Measurements from ENCODE around the gene ABCA5. TPM values are rescaled to one million over a fixed set of nuclear protein-coding genes. Genes with fewer than 3 reads are reported as not detected.

The ABCA5 gene
- total and polyA plus RNA-seq, 10 of the 15 experiments (the other 5 are each of a cell fraction or from before 2014, with no cell fraction given): 11.8 to 31.1 (median 18.1) TPM

- ChIA-PET CTCF (interaction anchor here (0.8 to 3.5 kb wide), 9 partner anchors 8 to 479 kb away, joined by 3 to 35 read pairs (median 4); no protein-coding TSS in a partner anchor), RAD21 (ENCODE audit: unreplicated experiment) (interaction anchor here (0.8 to 3.2 kb wide), 6 partner anchors 10 to 468 kb away, joined by 3 to 13 read pairs (median 4); no protein-coding TSS in a partner anchor), SMC1A (ENCODE audit: uncharacterized antibody, unreplicated experiment) (interaction anchor here (0.8 to 4.2 kb wide), 13 partner anchors 9 to 468 kb away, joined by 3 to 29 read pairs (median 4); partner anchors contain the start of gene ABCA10), POLR2A (no interaction called here)
- Histone ChIP-seq H3K4me3 (no peak overlapping the region), H4K20me1 (ENCODE audit: control insufficient read depth, insufficient read depth) (no peaks in the 10 kb centered on the region), H2AFZ (ENCODE audit: control insufficient read depth, low read depth, low read length) (no peak overlapping the region), H3K36me3 (ENCODE audit: control insufficient read depth in 2 of 2, insufficient read depth in 2 of 2, low read length in 1 of 2) (peaks cover 0 to 6% of the 10 kb centered on the region in 2 experiments; a peak in 1 of 4 replicates), H3K79me2 (ENCODE audit: control insufficient read depth, insufficient read depth, low read length) (no peaks in the 10 kb centered on the region), H3K27ac (ENCODE audit: control insufficient read depth, insufficient read depth) (no peak overlapping the region), H3K9ac (ENCODE audit: control insufficient read depth, insufficient read depth, low read length) (no peak overlapping the region), H3K4me1 (ENCODE audit: control insufficient read depth, insufficient read depth, low read length) (peaks cover 4% of the 10 kb centered on the region; the same call in 1 of the 2 replicates), H3K9me3 (replicated peaks; ENCODE audit: control insufficient read depth, insufficient read depth, low read length) (no peaks in the 10 kb centered on the region), H3K27me3 (replicated peaks in 1 of 2; ENCODE audit: control insufficient read depth in 2 of 2, insufficient read depth in 2 of 2, low read length in 1 of 2) (no peaks in the 10 kb centered on the region), H3K4me2 (ENCODE audit: control insufficient read depth, insufficient read depth) (no peak overlapping the region)
- no peak for ATAC-seq
- no peak for DNase-seq (ENCODE audit: low read depth, low spot score)
- TF ChIP-seq SRF (IDR thresholded peaks at IDR 0.05; ENCODE audit: low read depth in 2 of 2, low read length in 2 of 2) (no peak), RCOR1 (conservative IDR thresholded peaks at IDR 0.05; ENCODE audit: low read depth, low read length) (no peak), REST (IDR thresholded peaks at IDR 0.05; ENCODE audit: low read depth, low read length) (no peak), EED (IDR thresholded peaks at IDR 0.05; ENCODE audit: low read depth) (no peak)
- TF ChIP-seq, protein P1, sequence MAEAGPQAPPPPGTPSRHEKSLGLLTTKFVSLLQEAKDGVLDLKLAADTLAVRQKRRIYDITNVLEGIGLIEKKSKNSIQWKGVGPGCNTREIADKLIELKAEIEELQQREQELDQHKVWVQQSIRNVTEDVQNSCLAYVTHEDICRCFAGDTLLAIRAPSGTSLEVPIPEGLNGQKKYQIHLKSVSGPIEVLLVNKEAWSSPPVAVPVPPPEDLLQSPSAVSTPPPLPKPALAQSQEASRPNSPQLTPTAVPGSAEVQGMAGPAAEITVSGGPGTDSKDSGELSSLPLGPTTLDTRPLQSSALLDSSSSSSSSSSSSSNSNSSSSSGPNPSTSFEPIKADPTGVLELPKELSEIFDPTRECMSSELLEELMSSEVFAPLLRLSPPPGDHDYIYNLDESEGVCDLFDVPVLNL (IDR thresholded peaks at IDR 0.05; ENCODE audit: low read depth, low read length): no peak
- TF ChIP-seq, protein P2, sequence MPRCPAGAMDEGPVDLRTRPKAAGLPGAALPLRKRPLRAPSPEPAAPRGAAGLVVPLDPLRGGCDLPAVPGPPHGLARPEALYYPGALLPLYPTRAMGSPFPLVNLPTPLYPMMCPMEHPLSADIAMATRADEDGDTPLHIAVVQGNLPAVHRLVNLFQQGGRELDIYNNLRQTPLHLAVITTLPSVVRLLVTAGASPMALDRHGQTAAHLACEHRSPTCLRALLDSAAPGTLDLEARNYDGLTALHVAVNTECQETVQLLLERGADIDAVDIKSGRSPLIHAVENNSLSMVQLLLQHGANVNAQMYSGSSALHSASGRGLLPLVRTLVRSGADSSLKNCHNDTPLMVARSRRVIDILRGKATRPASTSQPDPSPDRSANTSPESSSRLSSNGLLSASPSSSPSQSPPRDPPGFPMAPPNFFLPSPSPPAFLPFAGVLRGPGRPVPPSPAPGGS (IDR thresholded peaks at IDR 0.05; ENCODE audit: borderline replicate concordance, insufficient read depth, low read depth, low read length, poor library complexity, severe bottlenecking): no peak
- TF ChIP-seq, protein P3, sequence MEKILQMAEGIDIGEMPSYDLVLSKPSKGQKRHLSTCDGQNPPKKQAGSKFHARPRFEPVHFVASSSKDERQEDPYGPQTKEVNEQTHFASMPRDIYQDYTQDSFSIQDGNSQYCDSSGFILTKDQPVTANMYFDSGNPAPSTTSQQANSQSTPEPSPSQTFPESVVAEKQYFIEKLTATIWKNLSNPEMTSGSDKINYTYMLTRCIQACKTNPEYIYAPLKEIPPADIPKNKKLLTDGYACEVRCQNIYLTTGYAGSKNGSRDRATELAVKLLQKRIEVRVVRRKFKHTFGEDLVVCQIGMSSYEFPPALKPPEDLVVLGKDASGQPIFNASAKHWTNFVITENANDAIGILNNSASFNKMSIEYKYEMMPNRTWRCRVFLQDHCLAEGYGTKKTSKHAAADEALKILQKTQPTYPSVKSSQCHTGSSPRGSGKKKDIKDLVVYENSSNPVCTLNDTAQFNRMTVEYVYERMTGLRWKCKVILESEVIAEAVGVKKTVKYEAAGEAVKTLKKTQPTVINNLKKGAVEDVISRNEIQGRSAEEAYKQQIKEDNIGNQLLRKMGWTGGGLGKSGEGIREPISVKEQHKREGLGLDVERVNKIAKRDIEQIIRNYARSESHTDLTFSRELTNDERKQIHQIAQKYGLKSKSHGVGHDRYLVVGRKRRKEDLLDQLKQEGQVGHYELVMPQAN (conservative IDR thresholded peaks at IDR 0.05): no peak
- BruUV-seq (replicated peaks): no TSS peak
- WGBS (ENCODE audit: insufficient coverage, insufficient replicate concordance, low lambda C conversion rate, missing lambda C conversion rate): 64% methylated on average over 8 of the region's 8 CpGs
- no peak for FAIRE-seq
- in situ Hi-C loops (cut with MboI): loop anchor here (5.0 to 10.0 kb wide), 2 partner anchors 463 to 705 kb away; no protein-coding TSS in a partner anchor
- intact Hi-C loops (cut with micrococcal nuclease; ENCODE audit: unreplicated experiment): loop anchor here (5.0 kb wide), 1 partner anchor 328 kb away; no protein-coding TSS in a partner anchor
Measured at GRCh38 chr17:69239611-69240600, 87.0 kb downstream of the ABCA5 start.

All from GM12878 (cell line).